ENCODE measurements around the gene SEC14L5.

The SEC14L5 gene

GRCh38 chr16:5056352-5056751, 98.2 kb downstream of the SEC14L5 start:
- no peak overlapping the region for H3K4me3 ChIP-seq (ENCODE audit: low read depth, low read length)
- DNase-seq (ENCODE audit: low read depth): no peak

- H3K4me3 ChIP-seq (ENCODE audit: low read depth, low read length): no peak overlapping the region
- no peak for DNase-seq (ENCODE audit: low read depth)
Measured at GRCh38 chr16:5058476-5058875, 100.3 kb downstream of the SEC14L5 start.

- H3K4me3 ChIP-seq (ENCODE audit: low read depth, low read length): no peak overlapping the region
- no peak for DNase-seq (ENCODE audit: low read depth)
Measured at GRCh38 chr16:5059386-5060072, 101.4 kb downstream of the SEC14L5 start.

GRCh38 chr16:5060073-5060641, 102.0 kb downstream of the SEC14L5 start:
- no peak for DNase-seq (ENCODE audit: low read depth)

GRCh38 chr16:5062051-5062450, 103.9 kb downstream of the SEC14L5 start:
- DNase-seq (ENCODE audit: low read depth): no peak
- no peak overlapping the region for H3K4me3 ChIP-seq (ENCODE audit: low read depth, low read length)

More at GRCh38 chr16:5060073-5060641, 102.0 kb downstream of the SEC14L5 start:
- H3K4me3 ChIP-seq (ENCODE audit: low read depth, low read length): no peak overlapping the region

GRCh38 chr16:5062790-5063765, 104.9 kb downstream of the SEC14L5 start:
- no peak overlapping the region for H3K4me3 ChIP-seq (ENCODE audit: low read depth, low read length)
- DNase-seq (ENCODE audit: low read depth): no peak

GRCh38 chr16:5064915-5065314, 106.8 kb downstream of the SEC14L5 start:
- H3K4me3 ChIP-seq (ENCODE audit: low read depth, low read length): no peak overlapping the region
- DNase-seq (ENCODE audit: low read depth): no peak

GRCh38 chr16:5065326-5065725, 107.2 kb downstream of the SEC14L5 start:
- no peak overlapping the region for H3K4me3 ChIP-seq (ENCODE audit: low read depth, low read length)
- DNase-seq (ENCODE audit: low read depth): no peak

- no peak within 1 kb of the TSS for H3K4me3 ChIP-seq (ENCODE audit: low read depth, low read length)
- DNase-seq (ENCODE audit: low read depth): no peak
Measured at GRCh38 chr16:5065813-5066212, 107.7 kb downstream of the SEC14L5 start, which contains the start of gene C16orf89. TSS of gene C16orf89 (minus strand) at chr16:5065956. CDS start at chr16:5065908, 48 bp downstream.

GRCh38 chr16:5066511-5066910, 108.4 kb downstream of the SEC14L5 start:
- DNase-seq (ENCODE audit: low read depth): no peak
- no peak overlapping the region for H3K4me3 ChIP-seq (ENCODE audit: low read depth, low read length)
